Panc1 (cell line): ENCODE measurements around the gene LINGO1. TPM values are rescaled to one million over a fixed set of nuclear protein-coding genes. Genes with fewer than 3 reads are reported as not detected.

Experiments used
- ATAC-seq: fragments of 200-7000 bp; cut with Tn5 transposase; 2 replicates; pipeline ENCODE4 v1.9.1; 2020; ENCODE audit warnings: mild to moderate bottlenecking, moderate library complexity
- BruUV-seq: library from RNA; stranded (reverse); fragments of 400-500 nt; replicated peaks from 2 replicates; lab custom pipeline; 2021; lab: Mats Ljungman, UMichigan
- CTCF ChIA-PET: fragments of 300-600 bp; sonication (Branson Sonifier 250); formaldehyde crosslinking; loops from one replicate; lab custom pipeline; 2022; ENCODE audit warnings: antibody characterized with exemption; lab: Charles Lee
- POLR2A ChIA-PET: fragments of 300-600 bp; sonication (Branson Sonifier 250); formaldehyde crosslinking; loops from one replicate; lab custom pipeline; 2022; ENCODE audit warnings: antibody characterized with exemption; lab: Charles Lee
- DNase-seq: peaks from one replicate; pipeline ENCODE4 v3.0.0-alpha.2; 2010; ENCODE audit warnings: low read depth, low spot score
- H3K27ac ChIP-seq: 2 replicates; pipeline ENCODE4 v1.5.1; 2011; ENCODE audit warnings: mild to moderate bottlenecking, low read length, inconsistent platforms
- H3K27me3 ChIP-seq: fragments of 200-500 bp; sonication (Bioruptor generic); 2 replicates; pipeline ENCODE4 v1.6.0; 2014; ENCODE audit warnings: low read length, inconsistent platforms; ENCODE audit not compliant: control insufficient read depth, insufficient read depth
- H3K36me3 ChIP-seq: fragments of 200-500 bp; sonication (Bioruptor generic); 2 replicates; pipeline ENCODE4 v1.5.1; 2014; ENCODE audit warnings: inconsistent platforms, mild to moderate bottlenecking, low read length, moderate library complexity; ENCODE audit not compliant: control insufficient read depth, insufficient read depth
- H3K4me1 ChIP-seq: 2 replicates; pipeline ENCODE4 v1.5.1; 2011; ENCODE audit warnings: inconsistent platforms, mild to moderate bottlenecking, low read length, moderate library complexity; ENCODE audit not compliant: control insufficient read depth, insufficient read depth
- H3K4me3 ChIP-seq, 2 experiments: 2 replicates each; pipeline ENCODE4 v1.5.1; 2011 to 2012; ENCODE audit warnings: low read depth in 2 of 2, low read length in 2 of 2, mild to moderate bottlenecking in 2 of 2, inconsistent platforms in 1 of 2, moderate library complexity in 1 of 2
- H3K9me3 ChIP-seq: fragments of 200-500 bp; sonication (Bioruptor generic); 2 replicates; pipeline ENCODE4 v1.5.1; 2014; ENCODE audit warnings: low read depth, mild to moderate bottlenecking, inconsistent platforms, low read length, moderate library complexity; ENCODE audit not compliant: control insufficient read depth, insufficient read depth
- CTCF ChIP-seq: fragments of 450-650 bp; IDR thresholded peaks from 2 replicates; pipeline ENCODE4 v1.5.1; 2017; ENCODE audit warnings: mild to moderate bottlenecking
- POLR2AphosphoS5 ChIP-seq: IDR thresholded peaks from 2 replicates; pipeline ENCODE4 v1.6.1; 2012; ENCODE audit warnings: mild to moderate bottlenecking, low read depth, low read length, moderate library complexity
- REST ChIP-seq, 2 experiments: IDR thresholded peaks; 2 replicates each; pipeline ENCODE4 v1.6.1; 2011 to 2012; ENCODE audit warnings: low read depth in 2 of 2, control low read depth in 1 of 2, low read length in 1 of 2, mild to moderate bottlenecking in 1 of 2, moderate library complexity in 1 of 2; ENCODE audit not compliant: insufficient read depth in 1 of 2
- SIN3A ChIP-seq: IDR thresholded peaks from 2 replicates; pipeline ENCODE4 v1.6.1; 2012; ENCODE audit warnings: low read depth, mild to moderate bottlenecking, low read length, moderate library complexity, borderline replicate concordance; ENCODE audit not compliant: insufficient read depth
- TCF7L2 ChIP-seq: IDR thresholded peaks from 2 replicates; pipeline ENCODE4 v1.6.1; 2011; ENCODE audit warnings: mild to moderate bottlenecking, low read depth, low read length, inconsistent platforms
- in situ Hi-C: cut with HindIII; loops from 2 replicates; pipeline ENCODE4 v1.10.0; 2016; ENCODE audit warnings: low sequenced_read_pairs, low pct_unique_long_range_greater_than_20kb
- intact Hi-C: fragments of 100-400 bp; cut with micrococcal nuclease; formaldehyde crosslinking; loops from one replicate; pipeline ENCODE4 v1.10.0; 2022; ENCODE audit not compliant: unreplicated experiment
- total RNA-seq: library from RNA; stranded (reverse); gene quantifications from one replicate; pipeline ENCODE4 v1.2.1, GENCODE V29; 2021; ENCODE audit not compliant: unreplicated experiment

Gene LINGO1
- total RNA-seq, 1 experiment from 2014 or later: 18.2 TPM

- ATAC-seq (peak; percentile 33; the same call in 1 of the 2 replicates), DNase-seq (no peak)
- intact Hi-C loops (no loop called here), in situ Hi-C loops (no loop called here)
- TF ChIP-seq REST (IDR thresholded peaks at IDR 0.05; ENCODE audit: insufficient read depth in 1 of 2, low read depth in 2 of 2, low read length in 1 of 2) (no peak), CTCF (no peak), POLR2AphosphoS5 (no peak), SIN3A (no peak), TCF7L2 (no peak)
- Histone ChIP-seq H3K9me3 (no peaks in the 10 kb centered on the region), H3K4me3 (no peak overlapping the region), H3K4me1 (no peaks in the 10 kb centered on the region), H3K36me3 (no peaks in the 10 kb centered on the region), H3K27me3 (peaks cover 9% of the 10 kb centered on the region; the same call in 1 of the 2 replicates), H3K27ac (no peak overlapping the region)
- ChIA-PET POLR2A (interaction anchor here (0.6 kb wide), 1 partner anchor 93 kb away, joined by 4 read pairs; no protein-coding TSS in a partner anchor), CTCF (no interaction called here)
- no TSS peak for BruUV-seq
These were observed 44.1 kb upstream of the LINGO1 start for GRCh38 chr15:77676569-77677375.

GRCh38 chr15:77675806-77676415, 43.2 kb upstream of the LINGO1 start:
- in situ Hi-C loops: no loop called here
- ATAC-seq (no peak), DNase-seq (no peak)
- POLR2A ChIA-PET: interaction anchor here (0.6 kb wide), 1 partner anchor 93 kb away, joined by 4 read pairs; no protein-coding TSS in a partner anchor
- no peaks in the 10 kb centered on the region for H3K4me1 ChIP-seq
- H3K4me3 ChIP-seq: no peak overlapping the region
- no peaks in the 10 kb centered on the region for H3K36me3 ChIP-seq
- CTCF ChIA-PET: no interaction called here
- no TSS peak for BruUV-seq
- no peaks in the 10 kb centered on the region for H3K9me3 ChIP-seq
- TF ChIP-seq CTCF (no peak), POLR2AphosphoS5 (no peak), TCF7L2 (no peak), REST (IDR thresholded peaks at IDR 0.05; ENCODE audit: insufficient read depth in 1 of 2, low read depth in 2 of 2, low read length in 1 of 2) (no peak), SIN3A (no peak)
- intact Hi-C loops: no loop called here
- H3K27me3 ChIP-seq: peaks cover 9% of the 10 kb centered on the region; the same call in 1 of the 2 replicates
- no peak overlapping the region for H3K27ac ChIP-seq
